CD4-positive, alpha-beta T cell (primary cell): Measurements from ENCODE around the gene RFC2. TPM values are rescaled to one million over a fixed set of nuclear protein-coding genes. Genes with fewer than 3 reads are reported as not detected.

Source experiments
- ATAC-seq: fragments of 200-7000 bp; cut with Tn5 transposase; one replicate; pipeline ENCODE4 v1.10.0; 2022; ENCODE audit warnings: mild to moderate bottlenecking; ENCODE audit not compliant: poor library complexity
- CTCF ChIA-PET: fragments of 350-600 bp; sonication (Branson Sonifier 250); formaldehyde crosslinking; loops from one replicate; lab custom pipeline; 2021; ENCODE audit warnings: antibody characterized with exemption, inconsistent platforms; lab: Charles Lee
- POLR2A ChIA-PET: fragments of 350-600 bp; sonication (Branson Sonifier 250); formaldehyde crosslinking; loops from one replicate; lab custom pipeline; 2021; ENCODE audit warnings: antibody characterized with exemption, inconsistent platforms; lab: Charles Lee
- DNase-seq, 14 experiments: peaks; one replicate each; pipeline ENCODE4 v3.0.0-alpha.2; 2013 to 2020; ENCODE audit warnings: mixed read lengths in 2 of 14
- H3K27ac ChIP-seq, 2 donors: one replicate each; pipeline versions ENCODE4 v1.5.1 to v1.7.0; 2013; ENCODE audit warnings: low read length in 2 of 2, low read depth in 1 of 2, mild to moderate bottlenecking in 1 of 2
- H3K27me3 ChIP-seq, 2 experiments: 1 replicate in 1 of 2; 2 replicates in 1 of 2; pipeline versions ENCODE4 v1.6.1 to v1.7.0; 2013; ENCODE audit warnings: low read length in 2 of 2, control low read depth in 1 of 2, mild to moderate bottlenecking in 1 of 2, moderate library complexity in 1 of 2; ENCODE audit not compliant: insufficient read depth in 2 of 2, control insufficient read depth in 1 of 2
- H3K36me3 ChIP-seq: one replicate; pipeline ENCODE4 v1.6.1; 2013; ENCODE audit warnings: low read length, control low read depth; ENCODE audit not compliant: insufficient read depth
- H3K4me1 ChIP-seq: one replicate; pipeline ENCODE4 v1.6.1; 2013; ENCODE audit warnings: low read length, control low read depth; ENCODE audit not compliant: insufficient read depth
- H3K4me3 ChIP-seq: one replicate; pipeline ENCODE4 v1.5.1; 2013; ENCODE audit warnings: mild to moderate bottlenecking, low read length, moderate library complexity
- H3K9me3 ChIP-seq, 2 experiments: 1 replicate in 1 of 2; 2 replicates in 1 of 2; pipeline versions ENCODE4 v1.6.1 to v1.7.0; 2013; ENCODE audit warnings: low read length in 2 of 2, mild to moderate bottlenecking in 2 of 2, control low read depth in 1 of 2, moderate library complexity in 1 of 2; ENCODE audit not compliant: control insufficient read depth in 1 of 2, insufficient read depth in 1 of 2
- H3K27ac Mint-ChIP-seq: one replicate; pipeline ENCODE4 v1.8.0; 2020; ENCODE audit warnings: mixed read lengths
- H3K27me3 Mint-ChIP-seq: one replicate; pipeline ENCODE4 v1.8.0; 2021; ENCODE audit warnings: mixed read lengths
- H3K36me3 Mint-ChIP-seq: one replicate; pipeline ENCODE4 v1.8.0; 2021; ENCODE audit warnings: low read depth, mixed read lengths
- H3K4me1 Mint-ChIP-seq: one replicate; pipeline ENCODE4 v1.8.0; 2021; ENCODE audit warnings: low read depth, mixed read lengths
- H3K4me3 Mint-ChIP-seq: one replicate; pipeline ENCODE4 v1.8.0; 2020; ENCODE audit warnings: mild to moderate bottlenecking, mixed read lengths
- H3K9me3 Mint-ChIP-seq: one replicate; pipeline ENCODE4 v1.8.0; 2020; ENCODE audit warnings: mixed read lengths
- CTCF ChIP-seq: fragments of 200-600 bp; IDR thresholded peaks from one replicate; pipeline ENCODE4 v1.8.0; 2022; ENCODE audit warnings: antibody characterized with exemption, mild to moderate bottlenecking
- intact Hi-C, 2 experiments: fragments of 100-400 bp; cut with DNase I in 1 of 2; cut with micrococcal nuclease in 1 of 2; formaldehyde crosslinking; loops; one replicate each; pipeline versions ENCODE4 v1.15.1 to v1.9.0; 2023 to 2025; cut with DNase I, micrococcal nuclease
- polyA plus RNA-seq, 2 donors: library from polyadenylated mRNA; unstranded; fragments of 120-200 nt; gene quantifications; one replicate each; pipeline ENCODE4 v1.2.1, GENCODE V29; 2013
- total RNA-seq, 174 experiments: library from RNA in 2 of 174; stranded (reverse) in 2 of 174; gene quantifications; one replicate each; pipeline ENCODE4 v1.2.3 and lab custom pipeline; 2021 to 2026

Gene RFC2
- total RNA-seq, result 1 to 10 TPM; 8.5 to 9.6 TPM
- polyA plus RNA-seq (2013, experiment 1 of 2), result 13.9 TPM
- 14.6 TPM for polyA plus RNA-seq (2013, experiment 2 of 2)
- total RNA-seq (lab: John Stamatoyannopoulos, UW), result 10.6 to 135 (median 18.4) reads per million in 172 experiments

- Histone ChIP-seq H3K4me1 (peaks cover 31% of the 10 kb centered on the region), H3K27ac (peak within 1 kb of the TSS; percentile 83), H3K36me3 (peaks cover 18% of the 10 kb centered on the region), H3K4me3 (peak within 1 kb of the TSS; percentile 92), H3K9me3 (no peaks in the 10 kb centered on the region), H3K27me3 (no peaks in the 10 kb centered on the region)
- peak within 1 kb of the TSS; percentile 93 for H3K27ac Mint-ChIP-seq
- intact Hi-C loops, result loop anchor here (1.0 to 5.0 kb wide), 4 partner anchors 35 to 403 kb away; partner anchors contain the start of genes CLIP2 (in 2 of the 2), EIF4H (in 1 of the 2), GTF2I (in 1 of the 2) and LIMK1 (in 1 of the 2)
- peak; percentile 91 to 99 (median 96) for DNase-seq
- no peaks in the 10 kb centered on the region for H3K9me3 Mint-ChIP-seq
- CTCF ChIA-PET, result no interaction called here
- peaks cover 32% of the 10 kb centered on the region for H3K36me3 Mint-ChIP-seq
- peaks cover 26% of the 10 kb centered on the region for H3K4me1 Mint-ChIP-seq
- H3K4me3 Mint-ChIP-seq, result peak within 1 kb of the TSS; percentile 92
- no peaks in the 10 kb centered on the region for H3K27me3 Mint-ChIP-seq
- POLR2A ChIA-PET, result interaction anchor here (0.7 kb wide), 1 partner anchor 11 kb away, joined by 3 read pairs; no protein-coding TSS in a partner anchor
- peak; percentile 96 for ATAC-seq
- peak; percentile 33 for TF ChIP-seq CTCF
Measured at GRCh38 chr7:74254129-74254857, at the start of gene RFC2. RFC2 (minus strand) TSS chr7:74254399; CDS start chr7:74254383, 16 bp downstream.

- no peaks in the 10 kb centered on the region for H3K36me3 Mint-ChIP-seq
- DNase-seq, result no peak
- H3K27ac Mint-ChIP-seq, result no peak overlapping the region
- H3K9me3 Mint-ChIP-seq, result no peaks in the 10 kb centered on the region
- intact Hi-C loops, result no loop called here
- no peak overlapping the region for H3K4me3 ChIP-seq
- no peak overlapping the region for H3K27ac ChIP-seq
- H3K4me1 ChIP-seq, result peaks cover 14% of the 10 kb centered on the region
- TF ChIP-seq CTCF, result no peak
- ChIA-PET POLR2A (no interaction called here), CTCF (no interaction called here)
- no peak for ATAC-seq
- H3K27me3 Mint-ChIP-seq, result peaks cover 14% of the 10 kb centered on the region
- peaks cover 7% of the 10 kb centered on the region for H3K4me1 Mint-ChIP-seq
- H3K36me3 ChIP-seq, result no peaks in the 10 kb centered on the region
- peaks cover 7 to 13% of the 10 kb centered on the region in 2 experiments for H3K27me3 ChIP-seq
- H3K4me3 Mint-ChIP-seq, result no peak overlapping the region
- H3K9me3 ChIP-seq, result peaks cover 0 to 4% of the 10 kb centered on the region in 2 experiments
Measured at GRCh38 chr7:74302745-74303221, 48.6 kb upstream of the RFC2 start.

- no peak overlapping the region for H3K27ac Mint-ChIP-seq
- no peak for ATAC-seq
- H3K36me3 Mint-ChIP-seq, result no peaks in the 10 kb centered on the region
- Histone ChIP-seq H3K4me1 (peaks cover under 1% of the 10 kb centered on the region), H3K27me3 (peaks cover 0 to under 1% of the 10 kb centered on the region in 2 experiments), H3K4me3 (no peak overlapping the region), H3K9me3 (peaks cover 0 to 14% of the 10 kb centered on the region in 2 experiments), H3K27ac (no peak overlapping the region), H3K36me3 (no peaks in the 10 kb centered on the region)
- no peaks in the 10 kb centered on the region for H3K9me3 Mint-ChIP-seq
- TF ChIP-seq CTCF, result no peak
- ChIA-PET CTCF (no interaction called here), POLR2A (no interaction called here)
- no peak for DNase-seq
- H3K4me3 Mint-ChIP-seq, result no peak overlapping the region
- no peaks in the 10 kb centered on the region for H3K4me1 Mint-ChIP-seq
- intact Hi-C loops, result no loop called here
- H3K27me3 Mint-ChIP-seq, result no peaks in the 10 kb centered on the region
Measured at GRCh38 chr7:74300926-74301325, 46.7 kb upstream of the RFC2 start.
